ENCODE results near the gene NSUN5.

- TF ChIP-seq CTCF (IDR thresholded peaks at IDR 0.05; ENCODE audit: insufficient read depth, low read length): no peak
- no peak for TF ChIP-seq GABPA (IDR thresholded peaks at IDR 0.05; ENCODE audit: low read depth)
- no peak for TF ChIP-seq POLR2AphosphoS5 (IDR thresholded peaks at IDR 0.05; ENCODE audit: low read depth)
- no peak for TF ChIP-seq REST (IDR thresholded peaks at IDR 0.05; ENCODE audit: insufficient replicate concordance, low read depth)
- no peak for TF ChIP-seq SPI1 (IDR thresholded peaks at IDR 0.05; ENCODE audit: borderline replicate concordance, low read depth)
Measured at GRCh38 chr7:73351447-73352167, 43.0 kb upstream of the NSUN5 start.
